ENCODE measurements around the gene RPL31.

RPL31 gene

GRCh38 chr2:101001691-101002561 is at the start of gene RPL31:
TSS of gene RPL31 (plus strand) at chr2:101002289. CDS start at chr2:101002702, 413 bp downstream.
- peak; percentile 72 for DNase-seq

- no peak for DNase-seq
Measured at GRCh38 chr2:100952512-100952911, 49.6 kb upstream of the RPL31 start.

DNA sequence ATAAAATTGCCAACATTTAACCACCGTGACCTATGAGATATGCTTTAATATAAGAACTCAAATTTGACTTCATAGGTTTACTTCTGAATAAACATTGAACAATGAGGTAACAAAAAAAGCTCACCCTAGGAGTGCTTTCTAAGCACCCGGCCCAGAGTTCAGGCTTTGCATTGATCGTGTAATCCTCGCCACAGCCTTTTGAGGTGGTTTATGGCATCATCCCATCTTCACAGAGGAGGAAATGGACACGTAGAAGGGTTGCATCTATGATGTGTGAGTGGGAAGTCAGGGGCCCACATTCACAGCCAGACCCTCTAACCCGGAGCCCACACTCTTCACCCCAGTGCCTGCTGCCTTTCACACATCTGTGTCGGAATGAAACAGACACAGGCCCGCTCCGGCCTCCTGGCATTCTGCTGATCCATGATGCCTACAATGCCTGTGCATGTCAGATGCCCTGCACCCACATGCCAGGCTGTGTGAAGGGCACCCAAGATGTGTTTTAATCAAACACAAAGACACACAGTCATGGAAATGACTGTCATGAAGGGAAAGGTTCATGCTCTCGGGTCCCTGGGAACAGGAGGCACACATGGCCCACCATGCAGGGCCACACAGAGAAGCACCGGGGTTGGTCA is 48.6 kb upstream of the RPL31 start:
- DNase-seq, result no peak

GRCh38 chr2:100954044-100954420 is 48.1 kb upstream of the RPL31 start:
- no peak for DNase-seq

GRCh38 chr2:100955226-100955625 is 46.9 kb upstream of the RPL31 start:
- no peak for DNase-seq

DNA sequence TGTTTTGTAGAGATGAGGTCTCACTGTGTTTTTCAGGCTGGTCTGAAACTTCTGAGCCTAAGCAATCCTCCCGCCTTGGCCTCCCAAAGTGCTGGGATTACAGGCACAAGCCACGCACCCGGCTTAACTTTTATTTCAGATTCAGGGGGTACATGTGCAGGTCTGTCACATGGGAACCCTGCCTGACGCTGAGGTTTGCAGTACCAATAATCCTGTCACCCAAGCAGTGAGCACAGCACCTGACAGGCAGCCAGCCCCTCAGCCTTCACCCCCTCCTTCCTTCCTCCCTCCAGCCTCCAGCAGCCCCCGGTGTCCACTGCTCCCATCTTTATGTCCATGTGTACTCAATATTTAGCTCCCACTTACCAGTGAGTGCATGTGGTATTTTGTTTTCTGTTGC is 46.0 kb upstream of the RPL31 start:
- DNase-seq, result no peak

DNA sequence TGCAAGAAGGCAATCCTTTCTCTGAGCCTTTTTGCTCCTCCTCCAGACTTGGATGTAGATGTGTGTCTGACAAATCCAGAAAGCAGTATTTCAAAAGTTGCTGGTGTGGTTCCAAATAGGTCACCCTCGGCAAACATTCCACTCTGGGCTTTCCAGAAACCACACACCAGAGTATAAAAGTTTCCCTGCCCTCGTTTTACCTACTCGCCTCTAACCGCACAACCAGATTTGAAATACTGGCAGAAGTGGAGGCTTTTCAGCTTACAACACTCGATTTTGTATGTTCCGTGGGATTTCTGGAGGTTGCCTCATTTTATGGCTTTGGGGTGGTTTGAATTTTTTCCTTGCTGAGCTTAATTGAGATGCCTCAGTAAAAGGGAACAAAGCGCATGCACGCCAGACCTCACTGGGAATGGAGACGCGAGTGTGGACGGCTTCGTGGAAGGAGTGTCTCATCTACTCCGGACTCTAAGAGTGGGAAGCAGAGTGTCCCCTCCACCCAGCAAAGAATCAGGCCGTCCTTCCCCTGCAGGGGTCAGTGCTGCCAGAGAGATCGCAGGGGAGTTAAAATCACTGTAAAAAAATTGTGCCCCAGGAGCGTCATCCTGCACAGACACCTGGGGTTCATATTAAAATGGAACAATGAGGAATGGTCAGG is 44.0 kb upstream of the RPL31 start:
- peak; percentile 35 for DNase-seq

- DNase-seq, result no peak
Measured at GRCh38 chr2:100959225-100959880, 42.7 kb upstream of the RPL31 start.

- DNase-seq, result no peak
Measured at GRCh38 chr2:100960688-100961087, 41.4 kb upstream of the RPL31 start.

- DNase-seq, result no peak
Measured at GRCh38 chr2:100962366-100963025, 39.6 kb upstream of the RPL31 start.

DNA sequence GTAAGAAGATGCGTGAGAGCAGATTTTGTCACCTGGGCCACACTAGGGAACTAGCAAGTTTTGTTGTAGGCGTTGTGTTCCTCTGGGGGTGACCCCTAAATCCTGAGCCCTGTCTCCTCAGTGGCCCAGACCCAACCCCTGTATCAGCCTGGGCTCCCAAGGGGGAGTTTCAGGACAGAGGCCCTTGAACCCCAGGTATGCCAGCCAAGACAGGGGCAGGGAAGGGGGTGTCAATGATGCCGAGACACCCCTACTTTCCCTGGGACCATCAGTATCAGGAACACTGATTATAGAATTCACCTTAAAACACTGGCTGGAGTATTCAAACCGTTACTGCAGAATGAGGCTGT is 39.1 kb upstream of the RPL31 start:
- DNase-seq, result no peak

DNA sequence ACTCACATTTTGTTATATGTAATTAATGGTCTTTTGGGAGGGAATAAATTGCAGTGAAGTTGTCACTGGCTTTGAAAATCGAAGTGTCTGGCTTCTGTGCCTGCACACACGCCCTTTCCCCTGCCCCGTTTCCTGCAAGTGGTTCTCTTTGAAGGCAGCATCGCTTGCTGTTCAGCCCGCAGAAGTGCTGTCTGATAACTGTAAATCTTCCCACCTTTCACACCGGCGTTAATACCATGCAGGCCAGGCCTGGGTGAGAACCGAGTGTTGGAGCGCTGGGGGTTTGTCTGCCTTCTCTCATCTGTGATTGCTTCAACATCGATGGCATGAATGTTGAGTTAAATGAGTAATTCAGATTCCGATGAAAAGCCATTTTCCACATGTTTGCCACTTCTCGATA is 37.9 kb upstream of the RPL31 start:
- no peak for DNase-seq

GRCh38 chr2:100964681-100965169 is 37.4 kb upstream of the RPL31 start:
- no peak for DNase-seq

DNA sequence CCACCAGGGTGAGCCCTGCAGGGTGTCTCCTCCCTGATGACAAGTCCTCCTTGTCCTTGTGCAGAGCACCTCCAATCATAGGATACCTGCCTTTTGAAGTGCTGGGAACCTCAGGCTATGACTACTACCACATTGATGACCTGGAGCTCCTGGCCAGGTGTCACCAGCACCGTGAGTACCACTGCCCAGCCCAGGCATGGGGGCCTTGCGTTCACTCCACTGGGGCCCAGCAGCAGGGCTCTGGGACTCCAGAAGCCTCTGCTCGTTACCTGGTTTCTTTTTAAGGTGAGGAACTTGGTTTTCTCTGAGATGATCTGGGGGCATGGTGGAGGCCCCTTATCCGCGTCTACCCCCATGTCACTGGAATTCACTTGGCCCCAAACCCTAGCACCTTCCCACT is 36.5 kb upstream of the RPL31 start:
- no peak for DNase-seq

DNA sequence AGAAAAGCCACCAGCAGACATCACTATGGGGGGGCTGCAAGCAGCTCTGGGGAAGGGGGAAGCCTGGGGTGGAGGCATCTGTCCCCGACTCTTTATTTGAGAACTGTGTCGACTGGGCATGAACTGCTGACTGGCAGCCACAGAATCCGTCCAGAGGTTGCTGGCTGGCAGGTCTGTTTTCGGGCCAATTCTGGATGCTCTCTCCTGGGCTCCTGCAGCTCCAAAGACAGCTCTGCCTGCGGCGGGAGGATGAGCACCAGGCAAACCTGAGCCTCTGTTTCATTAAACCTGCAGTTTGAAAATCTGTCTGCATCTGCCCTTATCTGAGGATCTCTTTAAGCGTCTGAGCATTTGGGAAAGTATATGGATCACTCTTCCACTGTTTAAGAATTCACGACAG is 34.4 kb upstream of the RPL31 start:
- no peak for DNase-seq

DNA sequence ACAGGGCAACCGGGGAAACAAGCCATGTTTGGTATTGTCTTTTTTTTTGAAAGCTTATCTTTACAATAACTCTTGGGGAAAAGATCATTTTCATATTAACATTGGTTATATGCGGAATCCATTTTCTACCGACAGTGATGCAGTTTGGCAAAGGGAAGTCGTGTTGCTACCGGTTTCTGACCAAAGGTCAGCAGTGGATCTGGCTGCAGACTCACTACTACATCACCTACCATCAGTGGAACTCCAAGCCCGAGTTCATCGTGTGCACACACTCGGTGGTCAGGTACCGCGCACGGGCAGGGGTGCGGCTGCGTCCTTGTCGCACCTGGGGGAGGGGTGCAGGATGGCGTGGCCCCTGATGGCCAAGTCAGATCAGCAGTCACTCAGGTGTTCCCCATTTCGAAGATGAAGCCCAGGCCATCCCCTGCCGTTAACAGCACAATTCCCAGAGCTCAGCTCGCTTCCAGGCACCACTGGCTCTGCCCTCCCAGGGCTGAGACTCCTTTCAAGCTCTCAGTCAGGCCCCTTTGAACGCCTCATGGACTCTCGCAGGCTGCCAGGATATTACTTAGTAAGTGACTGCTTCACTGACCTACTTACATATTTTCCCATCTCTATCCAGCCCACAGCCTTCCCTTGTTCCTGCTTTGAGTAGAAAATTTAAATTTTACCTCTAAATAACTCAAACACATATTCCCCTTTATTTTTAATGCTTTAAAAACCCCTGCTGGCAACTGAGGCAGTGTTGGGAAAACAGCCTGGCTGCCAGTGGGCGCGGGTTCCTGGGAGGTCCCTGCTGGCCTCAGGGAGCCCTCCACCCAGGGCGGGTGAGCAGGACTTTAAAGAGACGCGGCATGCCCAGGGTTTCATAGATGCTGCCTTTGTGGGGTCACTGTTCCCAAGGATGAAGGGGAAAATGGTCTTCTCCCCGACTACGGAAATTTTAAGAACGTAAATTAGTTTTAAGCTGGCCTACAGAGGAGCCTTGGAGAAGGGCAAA is 33.6 kb upstream of the RPL31 start:
- DNase-seq, result no peak

DNA sequence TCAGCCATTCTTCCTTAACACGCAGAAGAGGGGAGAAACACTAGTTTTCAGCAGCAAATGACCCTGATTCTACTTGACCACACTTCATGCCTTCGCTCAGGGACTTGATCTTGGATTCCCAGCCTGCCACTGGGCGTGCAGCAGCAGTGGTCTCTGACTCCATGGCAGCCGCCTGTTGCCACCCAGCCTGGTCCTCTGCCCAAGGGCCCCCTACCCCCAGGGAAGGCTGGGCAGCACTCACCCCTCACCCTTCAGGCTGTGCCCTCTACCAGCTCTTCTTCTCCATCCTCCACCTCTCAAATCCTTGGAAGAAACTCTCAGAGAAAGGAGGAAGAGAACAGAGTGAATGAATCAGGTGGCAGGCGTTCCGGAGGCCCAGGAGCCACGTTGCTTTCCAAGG is 32.1 kb upstream of the RPL31 start:
- DNase-seq, result no peak

DNA sequence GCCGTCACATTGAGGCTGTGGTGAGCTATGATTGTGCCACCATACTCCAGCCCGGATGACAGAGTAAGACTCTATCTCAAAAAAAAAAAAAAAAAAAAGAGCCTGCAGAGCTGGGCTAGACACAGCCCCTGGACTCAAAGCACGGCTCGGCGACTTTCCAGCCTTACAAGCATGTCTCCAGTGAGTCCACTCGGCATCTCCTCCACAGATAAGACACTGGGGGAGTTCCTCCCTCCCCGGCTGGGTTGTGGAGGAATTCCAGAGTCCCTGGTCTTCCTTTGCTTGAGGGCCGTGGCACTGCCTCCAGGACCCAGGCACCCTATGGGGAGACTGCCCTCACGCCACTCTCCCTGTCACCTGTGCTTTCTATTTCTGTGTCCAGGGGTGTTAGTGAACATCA is 30.9 kb upstream of the RPL31 start:
- no peak for DNase-seq

DNA sequence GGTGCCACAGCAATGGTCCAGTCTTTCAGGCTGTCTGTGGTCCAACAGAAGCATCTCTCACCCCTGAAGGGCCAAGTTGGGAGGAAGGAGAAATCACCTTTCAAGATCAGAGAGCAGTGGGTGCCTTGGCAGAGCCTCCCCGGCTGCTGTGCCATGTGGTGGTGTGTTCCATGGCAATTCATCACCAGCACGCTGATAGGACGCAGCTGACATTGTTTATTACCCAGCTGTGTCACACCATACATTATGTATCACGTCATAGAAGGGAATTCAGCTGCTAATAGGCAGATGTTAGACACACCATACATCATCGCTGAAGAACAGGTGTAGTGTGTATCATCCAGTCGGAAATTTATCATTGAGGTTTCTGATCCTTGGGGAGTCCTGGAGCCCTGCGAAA is 29.6 kb upstream of the RPL31 start:
- DNase-seq, result no peak

DNA sequence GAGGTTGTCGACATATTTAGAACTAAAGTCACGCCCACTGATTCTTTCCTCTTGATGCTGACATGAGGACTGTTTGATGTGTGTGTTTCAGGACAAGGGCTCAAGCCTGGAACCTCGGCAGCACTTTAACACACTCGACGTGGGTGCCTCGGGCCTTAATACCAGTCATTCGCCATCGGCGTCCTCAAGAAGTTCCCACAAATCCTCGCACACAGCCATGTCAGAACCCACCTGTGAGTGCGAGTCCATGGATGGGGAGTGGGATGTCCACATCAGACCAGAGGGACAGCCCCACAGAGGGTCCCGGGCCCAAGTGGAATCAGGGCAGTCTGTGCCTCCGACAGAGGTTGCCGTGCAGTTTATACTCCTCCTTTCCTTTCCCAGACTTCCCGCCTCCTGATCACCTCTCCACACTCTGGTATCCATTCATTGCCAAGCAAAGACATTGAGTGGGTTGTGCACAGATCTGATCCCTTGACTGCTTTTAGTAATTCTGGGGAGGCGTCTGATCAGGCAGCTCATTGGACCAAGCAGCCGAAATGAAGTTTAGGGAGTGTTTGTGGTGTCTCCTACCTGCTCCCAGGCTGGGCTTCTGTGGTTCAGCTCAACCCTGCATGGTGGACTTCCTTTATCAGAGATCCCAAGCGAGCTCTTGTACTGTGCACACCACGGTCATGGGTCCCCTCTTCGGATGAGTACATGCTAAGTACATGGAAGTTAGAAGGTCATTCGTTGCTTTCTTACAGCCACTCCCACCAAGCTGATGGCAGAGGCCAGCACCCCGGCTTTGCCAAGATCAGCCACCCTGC is 27.2 kb upstream of the RPL31 start:
- DNase-seq, result no peak

DNA sequence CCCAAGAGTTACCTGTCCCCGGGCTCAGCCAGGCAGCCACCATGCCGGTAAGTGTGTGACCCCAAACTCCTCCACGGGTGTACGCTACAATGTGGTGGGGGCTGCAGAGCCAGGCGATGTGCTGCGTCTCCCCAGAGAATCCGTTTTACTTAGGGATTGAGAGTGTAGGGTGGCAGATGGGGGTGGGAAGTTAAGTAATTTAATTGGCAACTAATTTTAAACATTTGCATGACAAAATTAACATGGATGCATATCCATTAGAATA is 26.6 kb upstream of the RPL31 start:
- DNase-seq, result no peak

Data from GOT3 (cell line).